Left kidney (tissue), 2 donors: ENCODE data around the gene RABL6. TPM values are rescaled to one million over a fixed set of nuclear protein-coding genes. Genes with fewer than 3 reads are reported as not detected.
"Not testable (repeated sequence)": the region's sequence is repeated elsewhere in the genome, so short reads cannot be mapped to it uniquely, and the experiment has no call there.

Experiments
- DNase-seq: peaks from one replicate; pipeline ENCODE4 v3.0.0-alpha.2; 2013
- polyA plus RNA-seq: library from polyadenylated mRNA; unstranded; fragments of 120-200 nt; gene quantifications from one replicate; pipeline ENCODE4 v1.2.1, GENCODE V29; 2013; ENCODE audit not compliant: insufficient read length

RABL6 gene
- polyA plus RNA-seq, 1 donor = 59.9 TPM

GRCh38 chr9:136880651-136881050, 72.9 kb downstream of the RABL6 start:
- DNase-seq = no peak

- DNase-seq = no peak
These were observed 74.0 kb downstream of the RABL6 start for GRCh38 chr9:136881691-136882108.

- no peak for DNase-seq
These were observed 74.6 kb downstream of the RABL6 start for GRCh38 chr9:136882109-136882946.

GRCh38 chr9:136882947-136883283, 75.2 kb downstream of the RABL6 start:
- not testable (repeated sequence) for DNase-seq

GRCh38 chr9:136883670-136884069, 75.9 kb downstream of the RABL6 start:
- not testable (repeated sequence) for DNase-seq

GRCh38 chr9:136885950-136886578, 78.3 kb downstream of the RABL6 start, which contains the start of gene TRAF2:
Gene TRAF2 (plus strand): TSS chr9:136886516. CDS start chr9:136898741, 12,225 bp downstream.
- peak; percentile 97 for DNase-seq

GRCh38 chr9:136886610-136887597, 79.2 kb downstream of the RABL6 start:
- no peak for DNase-seq

- DNase-seq = no peak
These were observed 80.7 kb downstream of the RABL6 start for GRCh38 chr9:136888454-136888853.

- DNase-seq = no peak
These were observed 82.1 kb downstream of the RABL6 start for GRCh38 chr9:136889858-136890257.

GRCh38 chr9:136890661-136891060, 82.9 kb downstream of the RABL6 start:
- no peak for DNase-seq

Other genes starting within 250 kb of the RABL6 start
- 38.8 TPM for gene EGFL7, start 145.0 kb upstream of the RABL6 start, polyA plus RNA-seq
- 34.4 TPM for gene AGPAT2, start 120.5 kb upstream of the RABL6 start, polyA plus RNA-seq
- 27.6 TPM for gene DIPK1B, start 95.4 kb upstream of the RABL6 start, polyA plus RNA-seq
- gene LCN10, start 65.0 kb upstream of the RABL6 start, polyA plus RNA-seq = 1.8 TPM
- not detected for gene LCN6, start 59.4 kb upstream of the RABL6 start, polyA plus RNA-seq
- 0.12 TPM for gene LCN8, start 49.7 kb upstream of the RABL6 start, polyA plus RNA-seq
- gene LCN15, start 43.4 kb upstream of the RABL6 start, polyA plus RNA-seq = 0.23 TPM
- gene TMEM141, start 16.6 kb upstream of the RABL6 start, polyA plus RNA-seq = 53.9 TPM
- gene CCDC183, start 11.6 kb upstream of the RABL6 start, polyA plus RNA-seq = 5.5 TPM
- 1.00 TPM for gene AJM1, start 34.5 kb downstream of the RABL6 start, polyA plus RNA-seq
- 64.9 TPM for gene PHPT1, start 41.5 kb downstream of the RABL6 start, polyA plus RNA-seq
- 5.4 TPM for gene MAMDC4, start 44.4 kb downstream of the RABL6 start, polyA plus RNA-seq
- 275 TPM for gene EDF1, start 58.4 kb downstream of the RABL6 start, polyA plus RNA-seq
- gene TRAF2, start 78.6 kb downstream of the RABL6 start, polyA plus RNA-seq = 12.7 TPM
- gene FBXW5, start 136.8 kb downstream of the RABL6 start, polyA plus RNA-seq = 33.7 TPM
- gene C8G, start 137.3 kb downstream of the RABL6 start, polyA plus RNA-seq = 0.42 TPM
- gene LCN12, start 144.3 kb downstream of the RABL6 start, polyA plus RNA-seq = 20.2 TPM
- gene PTGDS, start 169.6 kb downstream of the RABL6 start, polyA plus RNA-seq = 61.3 TPM
- gene LCNL1, start 175.0 kb downstream of the RABL6 start, polyA plus RNA-seq = 0.43 TPM
- 23.3 TPM for gene PAXX, start 184.5 kb downstream of the RABL6 start, polyA plus RNA-seq
- not detected for gene CLIC3, start 188.6 kb downstream of the RABL6 start, polyA plus RNA-seq
- gene ABCA2, start 220.3 kb downstream of the RABL6 start, polyA plus RNA-seq = 46.6 TPM
- not detected for gene FUT7, start 224.1 kb downstream of the RABL6 start, polyA plus RNA-seq
- gene NPDC1, start 238.2 kb downstream of the RABL6 start, polyA plus RNA-seq = 18.4 TPM
- 4.7 TPM for gene ENTPD2, start 246.1 kb downstream of the RABL6 start, polyA plus RNA-seq